Breast epithelium (tissue), 3 donors: ENCODE data around the gene SETD4.

ENCODE experiments used
- POLR2A ChIP-seq: fragments of 450-650 bp; IDR thresholded peaks from one replicate; pipeline ENCODE4 v1.6.1; 2016; ENCODE audit warnings: antibody characterized with exemption, mild to moderate bottlenecking, moderate library complexity
- POLR2AphosphoS5 ChIP-seq, 3 donors: sonication (generic); formaldehyde crosslinking; IDR thresholded peaks; one replicate each; pipeline ENCODE4 v1.6.1; 2017; ENCODE audit warnings: antibody characterized with exemption in 3 of 3
- TF ChIP-seq, protein P1 (sequence below), 3 donors: fragments of 450-650 bp; IDR thresholded peaks; one replicate each; pipeline ENCODE4 v1.5.1; 2016 to 2017; ENCODE audit warnings: antibody characterized with exemption in 3 of 3, mild to moderate bottlenecking in 3 of 3, moderate library complexity in 3 of 3

DNA sequence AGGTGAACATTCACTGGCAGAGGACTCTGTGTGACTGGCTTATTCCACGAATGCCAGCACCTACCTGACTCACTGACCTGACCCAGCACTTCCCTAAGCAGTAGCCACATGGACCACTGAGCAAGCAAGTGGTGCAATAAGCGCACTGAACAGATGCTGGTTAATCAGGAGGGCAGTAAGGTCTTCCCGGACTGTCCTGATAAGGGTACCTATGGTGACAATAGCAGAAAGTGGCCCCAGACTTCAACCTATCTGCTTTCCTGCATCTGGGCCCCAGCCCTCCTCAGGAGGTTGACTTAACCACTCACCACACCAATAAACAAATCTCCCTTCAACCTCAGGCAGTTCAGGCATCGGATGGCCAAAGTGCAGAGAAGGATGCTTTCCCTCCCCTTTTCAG is 65.7 kb downstream of the SETD4 start:
- TF ChIP-seq, protein P1, sequence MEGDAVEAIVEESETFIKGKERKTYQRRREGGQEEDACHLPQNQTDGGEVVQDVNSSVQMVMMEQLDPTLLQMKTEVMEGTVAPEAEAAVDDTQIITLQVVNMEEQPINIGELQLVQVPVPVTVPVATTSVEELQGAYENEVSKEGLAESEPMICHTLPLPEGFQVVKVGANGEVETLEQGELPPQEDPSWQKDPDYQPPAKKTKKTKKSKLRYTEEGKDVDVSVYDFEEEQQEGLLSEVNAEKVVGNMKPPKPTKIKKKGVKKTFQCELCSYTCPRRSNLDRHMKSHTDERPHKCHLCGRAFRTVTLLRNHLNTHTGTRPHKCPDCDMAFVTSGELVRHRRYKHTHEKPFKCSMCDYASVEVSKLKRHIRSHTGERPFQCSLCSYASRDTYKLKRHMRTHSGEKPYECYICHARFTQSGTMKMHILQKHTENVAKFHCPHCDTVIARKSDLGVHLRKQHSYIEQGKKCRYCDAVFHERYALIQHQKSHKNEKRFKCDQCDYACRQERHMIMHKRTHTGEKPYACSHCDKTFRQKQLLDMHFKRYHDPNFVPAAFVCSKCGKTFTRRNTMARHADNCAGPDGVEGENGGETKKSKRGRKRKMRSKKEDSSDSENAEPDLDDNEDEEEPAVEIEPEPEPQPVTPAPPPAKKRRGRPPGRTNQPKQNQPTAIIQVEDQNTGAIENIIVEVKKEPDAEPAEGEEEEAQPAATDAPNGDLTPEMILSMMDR (IDR thresholded peaks at IDR 0.05) = no peak
- TF ChIP-seq POLR2A (no peak), POLR2AphosphoS5 (IDR thresholded peaks at IDR 0.05) (no peak)
